Ecto neural progenitor cell (in vitro differentiated cells): ENCODE measurements around the gene EHF.
"Not testable (repeated sequence)": the region's sequence is repeated elsewhere in the genome, so short reads cannot be mapped to it uniquely, and the experiment has no call there.

Experiments
- DNase-seq: peaks from one replicate; pipeline ENCODE4 v3.0.0-alpha.2; 2018; ENCODE audit warnings: low spot score

The EHF gene

GRCh38 chr11:34668583-34669053 lies 47.7 kb downstream of the EHF start:
- DNase-seq, result no peak

- DNase-seq, result no peak
Observed at GRCh38 chr11:34669458-34669857, 48.6 kb downstream of the EHF start.

- no peak for DNase-seq
Observed at GRCh38 chr11:34671117-34671516, 50.2 kb downstream of the EHF start.

GRCh38 chr11:34671946-34672345 lies 51.1 kb downstream of the EHF start:
- no peak for DNase-seq

- no peak for DNase-seq
Observed at GRCh38 chr11:34674038-34674437, 53.1 kb downstream of the EHF start.

- DNase-seq, result no peak
Observed at GRCh38 chr11:34676227-34676626, 55.3 kb downstream of the EHF start.

- no peak for DNase-seq
Observed at GRCh38 chr11:34679681-34680080, 58.8 kb downstream of the EHF start.

GRCh38 chr11:34680206-34680605 lies 59.3 kb downstream of the EHF start:
- no peak for DNase-seq

GRCh38 chr11:34680918-34681586 lies 60.2 kb downstream of the EHF start:
- no peak for DNase-seq

GRCh38 chr11:34682825-34683224 lies 61.9 kb downstream of the EHF start:
- no peak for DNase-seq

- no peak for DNase-seq
Observed at GRCh38 chr11:34683396-34683795, 62.5 kb downstream of the EHF start.

GRCh38 chr11:34685864-34686263 lies 65.0 kb downstream of the EHF start:
- no peak for DNase-seq

- not testable (repeated sequence) for DNase-seq
Observed at GRCh38 chr11:34692299-34692698, 71.4 kb downstream of the EHF start.

GRCh38 chr11:34696862-34697261 lies 76.0 kb downstream of the EHF start:
- no peak for DNase-seq

GRCh38 chr11:34706709-34707461 lies 86.0 kb downstream of the EHF start:
- no peak for DNase-seq

- DNase-seq, result no peak
Observed at GRCh38 chr11:34707462-34707840, 86.6 kb downstream of the EHF start.
